K562 (cell line): Measurements from ENCODE around the gene NXN. TPM values are rescaled to one million over a fixed set of nuclear protein-coding genes. Genes with fewer than 3 reads are reported as not detected.

Experiments
- ARID1B ChIP-seq: fragments of 450-650 bp; IDR thresholded peaks from 2 replicates; pipeline ENCODE4 v1.6.1; 2016; ENCODE audit warnings: antibody characterized with exemption, mild to moderate bottlenecking, inconsistent platforms
- BMI1 ChIP-seq: fragments of 150-350 bp; IDR thresholded peaks from 2 replicates; pipeline ENCODE4 v1.6.1; 2014; ENCODE audit warnings: low read length
- EGR1 ChIP-seq: fragments of 450-650 bp; conservative IDR thresholded peaks from 2 replicates; pipeline ENCODE4 v1.6.1; 2017; ENCODE audit warnings: mild to moderate bottlenecking
- ELF4 ChIP-seq: fragments of 450-650 bp; formaldehyde crosslinking; IDR thresholded peaks from 2 replicates; pipeline ENCODE4 v1.4.0; 2022; ENCODE audit warnings: missing genetic modification characterization
- JUN ChIP-seq, 2 experiments: sonication (generic) in 1 of 2; formaldehyde crosslinking in 1 of 2; IDR thresholded peaks; 2 replicates each; pipeline versions ENCODE4 v1.6.1 to v1.8.0; 2012 to 2022; ENCODE audit warnings: borderline replicate concordance in 2 of 2, mild to moderate bottlenecking in 2 of 2, improper control_type of control experiment in 1 of 2, low read depth in 1 of 2, low read length in 1 of 2, missing genetic modification reagents in 1 of 2
- KDM5B ChIP-seq: fragments of 200-600 bp; sonication (generic); IDR thresholded peaks from 2 replicates; pipeline ENCODE4 v1.6.1; 2012; ENCODE audit warnings: low read depth, mild to moderate bottlenecking, moderate library complexity, low read length, control low read depth, inconsistent platforms; ENCODE audit not compliant: insufficient replicate concordance
- PCBP2 ChIP-seq: fragments of 200-400 bp; formaldehyde crosslinking; IDR thresholded peaks from 2 replicates; pipeline ENCODE4 v1.6.1; 2018; ENCODE audit warnings: low read length, low read depth, mild to moderate bottlenecking, moderate library complexity; ENCODE audit not compliant: poor library complexity, severe bottlenecking
- SP2 ChIP-seq: IDR thresholded peaks from 2 replicates; pipeline ENCODE4 v1.6.1; 2011; ENCODE audit warnings: mild to moderate bottlenecking, low read depth, low read length, moderate library complexity; ENCODE audit not compliant: poor library complexity, severe bottlenecking; ENCODE audit errors: extremely low read depth
- TFAM ChIP-seq: fragments of 250-450 bp; sonication (Bioruptor Pico); conservative IDR thresholded peaks from 2 replicates; pipeline ENCODE4 v1.5.0; 2021; ENCODE audit warnings: mild to moderate bottlenecking, moderate library complexity
- WHSC1 ChIP-seq: IDR thresholded peaks from one replicate; pipeline ENCODE4 v1.6.1; 2012; ENCODE audit warnings: low read length, control low read depth, inconsistent platforms
- polyA plus RNA-seq, 8 experiments: library from polyadenylated mRNA; depleted of rRNA in 4 of 8; stranded (reverse) in 5 of 8; unstranded in 3 of 8; fragments of >200 nt; fragmentation: Nextera tagmentation in 2 of 8; fragmentation: Illumina TruSeq in 1 of 8; extraction: Ambion mirVana in 2 of 8; extraction: Trizol in 1 of 8; gene quantifications; 2 replicates each; pipeline versions ENCODE4 v1.2.1 to v1.2.3, GENCODE V29; 2011 to 2014; ENCODE audit warnings: inconsistent platforms in 1 of 8, missing spikeins in 1 of 8
- total RNA-seq, 7 experiments: library from RNA; depleted of rRNA in 6 of 7; stranded (reverse); fragments of >200 nt in 6 of 7; fragmentation: Illumina TruSeq in 2 of 7; extraction: Trizol in 2 of 7; gene quantifications; 2 replicates each; pipeline versions ENCODE4 v1.2.1 to v1.2.3, GENCODE V29; 2011 to 2021; ENCODE audit warnings: low replicate concordance in 1 of 7
- TF ChIP-seq, protein P1 (sequence below), 2 experiments: fragments of 250-450 bp in 1 of 2; fragments of 450-650 bp in 1 of 2; sonication (Bioruptor Pico) in 1 of 2; IDR thresholded peaks; 2 replicates each; pipeline versions ENCODE4 v1.6.1 to v1.8.0; 2016 to 2021; ENCODE audit warnings: mild to moderate bottlenecking in 2 of 2, moderate library complexity in 2 of 2, missing compliant biosample characterization in 1 of 2, missing genetic modification characterization in 1 of 2
- TF ChIP-seq, protein P2 (sequence below): sonication (generic); formaldehyde crosslinking; IDR thresholded peaks from 2 replicates; pipeline ENCODE4 v1.8.1; 2022; ENCODE audit warnings: missing genetic modification reagents
- TF ChIP-seq, protein P3 (sequence below): sonication (generic); formaldehyde crosslinking; IDR thresholded peaks from 2 replicates; pipeline ENCODE4 v1.8.1; 2023; ENCODE audit warnings: mild to moderate bottlenecking, missing genetic modification reagents
- TF ChIP-seq, protein P4 (sequence below): fragments of 450-650 bp; formaldehyde crosslinking; IDR thresholded peaks from 2 replicates; pipeline ENCODE4 v1.4.0; 2020; ENCODE audit warnings: mild to moderate bottlenecking, mixed read lengths
- TF ChIP-seq, protein P5 (sequence below): IDR thresholded peaks from 3 replicates; pipeline ENCODE4 v1.6.1; 2011; ENCODE audit warnings: borderline replicate concordance, mild to moderate bottlenecking, moderate library complexity; ENCODE audit not compliant: insufficient read length; ENCODE audit errors: extremely low read depth

NXN gene
- total and polyA plus RNA-seq, 9 of the 15 experiments (the other 6 are each of a cell fraction or from before 2014, with no cell fraction given) = 0.08 to 0.39 (median 0.29) TPM; not detected in 5

DNA sequence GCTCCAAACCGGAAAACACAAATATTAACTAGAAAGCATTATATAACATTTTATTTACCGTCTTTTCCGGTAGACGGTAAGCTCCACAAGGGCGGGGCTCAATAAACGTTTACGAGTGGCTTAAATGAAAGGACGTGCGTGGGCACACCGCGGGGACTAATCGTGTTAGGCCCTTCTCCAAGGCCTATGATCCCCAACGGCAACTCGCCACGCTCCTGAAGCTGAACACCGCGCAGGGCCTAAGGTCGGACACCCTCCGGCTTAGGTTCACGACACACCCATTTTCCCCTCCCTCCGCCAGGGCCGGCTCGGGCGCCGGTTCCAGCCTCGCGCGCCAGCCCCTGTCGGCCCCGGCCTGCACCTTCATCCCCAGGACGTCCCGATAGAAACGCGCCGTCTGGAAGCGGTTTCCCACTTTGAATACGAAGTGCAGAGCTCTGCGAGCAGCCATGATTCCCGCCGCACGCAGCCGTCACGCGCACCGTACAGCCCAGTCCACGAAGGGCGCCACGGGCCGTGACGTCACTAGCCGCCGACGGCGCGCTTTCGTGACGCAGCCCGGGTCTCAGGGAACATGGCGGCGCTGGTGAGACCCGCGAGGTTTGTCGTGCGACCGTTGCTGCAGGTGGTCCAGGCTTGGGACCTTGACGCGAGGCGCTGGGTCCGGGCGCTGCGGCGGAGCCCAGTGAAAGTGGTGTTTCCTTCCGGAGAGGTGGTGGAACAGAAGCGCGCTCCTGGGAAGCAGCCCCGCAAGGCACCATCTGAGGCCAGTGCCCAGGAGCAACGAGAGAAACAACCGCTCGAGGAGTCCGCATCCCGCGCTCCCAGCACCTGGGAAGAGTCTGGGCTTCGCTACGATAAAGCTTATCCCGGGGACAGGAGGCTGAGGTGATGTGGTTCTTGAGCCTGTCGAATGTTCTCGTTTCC, 197.5 kb downstream of the NXN start, which contains the start of the genes GLOD4 and MRM3 (continued):
- TF ChIP-seq PCBP2 = no peak
- TF ChIP-seq, protein P1, sequence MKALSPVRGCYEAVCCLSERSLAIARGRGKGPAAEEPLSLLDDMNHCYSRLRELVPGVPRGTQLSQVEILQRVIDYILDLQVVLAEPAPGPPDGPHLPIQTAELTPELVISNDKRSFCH (CRISPR knock-in tag; IDR thresholded peaks at IDR 0.05) = no peak
- TF ChIP-seq, protein P1 (tag; IDR thresholded peaks at IDR 0.05) = no peak
- TF ChIP-seq JUN (IDR thresholded peaks at IDR 0.05; ENCODE audit: borderline replicate concordance, low read depth, low read length) = peak; percentile 57; the same call in 1 of the 2 replicates
- no peak for TF ChIP-seq JUN (CRISPR knock-in tag; IDR thresholded peaks at IDR 0.05; ENCODE audit: borderline replicate concordance)
- TF ChIP-seq, protein P2, sequence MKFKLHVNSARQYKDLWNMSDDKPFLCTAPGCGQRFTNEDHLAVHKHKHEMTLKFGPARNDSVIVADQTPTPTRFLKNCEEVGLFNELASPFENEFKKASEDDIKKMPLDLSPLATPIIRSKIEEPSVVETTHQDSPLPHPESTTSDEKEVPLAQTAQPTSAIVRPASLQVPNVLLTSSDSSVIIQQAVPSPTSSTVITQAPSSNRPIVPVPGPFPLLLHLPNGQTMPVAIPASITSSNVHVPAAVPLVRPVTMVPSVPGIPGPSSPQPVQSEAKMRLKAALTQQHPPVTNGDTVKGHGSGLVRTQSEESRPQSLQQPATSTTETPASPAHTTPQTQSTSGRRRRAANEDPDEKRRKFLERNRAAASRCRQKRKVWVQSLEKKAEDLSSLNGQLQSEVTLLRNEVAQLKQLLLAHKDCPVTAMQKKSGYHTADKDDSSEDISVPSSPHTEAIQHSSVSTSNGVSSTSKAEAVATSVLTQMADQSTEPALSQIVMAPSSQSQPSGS (CRISPR knock-in tag) = no peak; the same call in 1 of the 2 replicates
- TF ChIP-seq, protein P3, sequence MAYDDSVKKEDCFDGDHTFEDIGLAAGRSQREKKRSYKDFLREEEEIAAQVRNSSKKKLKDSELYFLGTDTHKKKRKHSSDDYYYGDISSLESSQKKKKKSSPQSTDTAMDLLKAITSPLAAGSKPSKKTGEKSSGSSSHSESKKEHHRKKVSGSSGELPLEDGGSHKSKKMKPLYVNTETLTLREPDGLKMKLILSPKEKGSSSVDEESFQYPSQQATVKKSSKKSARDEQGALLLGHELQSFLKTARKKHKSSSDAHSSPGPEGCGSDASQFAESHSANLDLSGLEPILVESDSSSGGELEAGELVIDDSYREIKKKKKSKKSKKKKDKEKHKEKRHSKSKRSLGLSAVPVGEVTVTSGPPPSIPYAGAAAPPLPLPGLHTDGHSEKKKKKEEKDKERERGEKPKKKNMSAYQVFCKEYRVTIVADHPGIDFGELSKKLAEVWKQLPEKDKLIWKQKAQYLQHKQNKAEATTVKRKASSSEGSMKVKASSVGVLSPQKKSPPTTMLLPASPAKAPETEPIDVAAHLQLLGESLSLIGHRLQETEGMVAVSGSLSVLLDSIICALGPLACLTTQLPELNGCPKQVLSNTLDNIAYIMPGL (CRISPR knock-in tag) = no peak; the same call in 1 of the 2 replicates
- TF ChIP-seq SP2 = no peak
- TF ChIP-seq, protein P4, sequence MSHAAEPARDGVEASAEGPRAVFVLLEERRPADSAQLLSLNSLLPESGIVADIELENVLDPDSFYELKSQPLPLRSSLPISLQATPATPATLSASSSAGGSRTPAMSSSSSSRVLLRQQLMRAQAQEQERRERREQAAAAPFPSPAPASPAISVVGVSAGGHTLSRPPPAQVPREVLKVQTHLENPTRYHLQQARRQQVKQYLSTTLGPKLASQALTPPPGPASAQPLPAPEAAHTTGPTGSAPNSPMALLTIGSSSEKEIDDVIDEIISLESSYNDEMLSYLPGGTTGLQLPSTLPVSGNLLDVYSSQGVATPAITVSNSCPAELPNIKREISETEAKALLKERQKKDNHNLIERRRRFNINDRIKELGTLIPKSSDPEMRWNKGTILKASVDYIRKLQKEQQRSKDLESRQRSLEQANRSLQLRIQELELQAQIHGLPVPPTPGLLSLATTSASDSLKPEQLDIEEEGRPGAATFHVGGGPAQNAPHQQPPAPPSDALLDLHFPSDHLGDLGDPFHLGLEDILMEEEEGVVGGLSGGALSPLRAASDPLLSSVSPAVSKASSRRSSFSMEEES (CRISPR knock-in tag) = no peak
- no peak for TF ChIP-seq BMI1
- no peak for TF ChIP-seq TFAM (CRISPR knock-in tag)
- no peak for TF ChIP-seq EGR1
- TF ChIP-seq ELF4 (CRISPR knock-in tag) = no peak
- no peak for TF ChIP-seq ARID1B
- TF ChIP-seq, protein P5, sequence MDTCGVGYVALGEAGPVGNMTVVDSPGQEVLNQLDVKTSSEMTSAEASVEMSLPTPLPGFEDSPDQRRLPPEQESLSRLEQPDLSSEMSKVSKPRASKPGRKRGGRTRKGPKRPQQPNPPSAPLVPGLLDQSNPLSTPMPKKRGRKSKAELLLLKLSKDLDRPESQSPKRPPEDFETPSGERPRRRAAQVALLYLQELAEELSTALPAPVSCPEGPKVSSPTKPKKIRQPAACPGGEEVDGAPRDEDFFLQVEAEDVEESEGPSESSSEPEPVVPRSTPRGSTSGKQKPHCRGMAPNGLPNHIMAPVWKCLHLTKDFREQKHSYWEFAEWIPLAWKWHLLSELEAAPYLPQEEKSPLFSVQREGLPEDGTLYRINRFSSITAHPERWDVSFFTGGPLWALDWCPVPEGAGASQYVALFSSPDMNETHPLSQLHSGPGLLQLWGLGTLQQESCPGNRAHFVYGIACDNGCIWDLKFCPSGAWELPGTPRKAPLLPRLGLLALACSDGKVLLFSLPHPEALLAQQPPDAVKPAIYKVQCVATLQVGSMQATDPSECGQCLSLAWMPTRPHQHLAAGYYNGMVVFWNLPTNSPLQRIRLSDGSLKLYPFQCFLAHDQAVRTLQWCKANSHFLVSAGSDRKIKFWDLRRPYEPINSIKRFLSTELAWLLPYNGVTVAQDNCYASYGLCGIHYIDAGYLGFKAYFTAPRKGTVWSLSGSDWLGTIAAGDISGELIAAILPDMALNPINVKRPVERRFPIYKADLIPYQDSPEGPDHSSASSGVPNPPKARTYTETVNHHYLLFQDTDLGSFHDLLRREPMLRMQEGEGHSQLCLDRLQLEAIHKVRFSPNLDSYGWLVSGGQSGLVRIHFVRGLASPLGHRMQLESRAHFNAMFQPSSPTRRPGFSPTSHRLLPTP = no peak
- TF ChIP-seq KDM5B = peak; percentile 57
- no peak for TF ChIP-seq WHSC1
